SU-DHL-6 (cell line): ENCODE results near the gene DHX38.

Experiments
- EZH2phosphoT487 ChIP-seq: fragments of 200-600 bp; sonication (generic), shearing (Covaris generic); conservative IDR thresholded peaks from 2 replicates; pipeline ENCODE4 v1.6.1; 2018; ENCODE audit warnings: mild to moderate bottlenecking, antibody characterized with exemption, low read length, moderate library complexity, mixed read lengths
- TF ChIP-seq, protein P1 (sequence below): fragments of 200-600 bp; sonication (generic); IDR thresholded peaks from one replicate; pipeline ENCODE4 v1.5.1; 2017; ENCODE audit warnings: antibody characterized with exemption, mild to moderate bottlenecking, low read length, moderate library complexity; ENCODE audit not compliant: insufficient read depth, poor library complexity, severe bottlenecking

DNA sequence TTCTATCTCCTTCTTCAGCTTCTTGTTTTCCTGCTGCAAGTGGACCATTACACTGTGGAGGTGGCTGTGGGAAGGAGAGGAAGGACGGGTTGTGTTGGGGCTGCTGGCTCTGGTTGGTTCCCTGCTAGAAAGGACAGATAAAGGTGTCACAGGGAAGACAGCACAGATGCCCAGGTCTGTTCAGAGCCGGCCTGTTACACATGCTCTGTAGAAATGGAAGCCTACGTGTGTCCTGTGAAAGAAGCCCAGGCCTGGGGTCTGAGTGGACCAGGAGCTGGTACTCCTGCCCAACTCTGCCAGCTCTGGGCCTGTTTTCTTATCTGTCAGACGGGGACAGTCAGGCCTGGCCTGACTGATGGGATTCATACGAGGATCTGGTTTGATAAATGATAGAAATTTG, 26.4 kb downstream of the DHX38 start:
- TF ChIP-seq, protein P1, sequence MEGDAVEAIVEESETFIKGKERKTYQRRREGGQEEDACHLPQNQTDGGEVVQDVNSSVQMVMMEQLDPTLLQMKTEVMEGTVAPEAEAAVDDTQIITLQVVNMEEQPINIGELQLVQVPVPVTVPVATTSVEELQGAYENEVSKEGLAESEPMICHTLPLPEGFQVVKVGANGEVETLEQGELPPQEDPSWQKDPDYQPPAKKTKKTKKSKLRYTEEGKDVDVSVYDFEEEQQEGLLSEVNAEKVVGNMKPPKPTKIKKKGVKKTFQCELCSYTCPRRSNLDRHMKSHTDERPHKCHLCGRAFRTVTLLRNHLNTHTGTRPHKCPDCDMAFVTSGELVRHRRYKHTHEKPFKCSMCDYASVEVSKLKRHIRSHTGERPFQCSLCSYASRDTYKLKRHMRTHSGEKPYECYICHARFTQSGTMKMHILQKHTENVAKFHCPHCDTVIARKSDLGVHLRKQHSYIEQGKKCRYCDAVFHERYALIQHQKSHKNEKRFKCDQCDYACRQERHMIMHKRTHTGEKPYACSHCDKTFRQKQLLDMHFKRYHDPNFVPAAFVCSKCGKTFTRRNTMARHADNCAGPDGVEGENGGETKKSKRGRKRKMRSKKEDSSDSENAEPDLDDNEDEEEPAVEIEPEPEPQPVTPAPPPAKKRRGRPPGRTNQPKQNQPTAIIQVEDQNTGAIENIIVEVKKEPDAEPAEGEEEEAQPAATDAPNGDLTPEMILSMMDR: no peak
- no peak for TF ChIP-seq EZH2phosphoT487
